Measurements from ENCODE around the gene ST6GALNAC5.

ST6GALNAC5 gene

DNA sequence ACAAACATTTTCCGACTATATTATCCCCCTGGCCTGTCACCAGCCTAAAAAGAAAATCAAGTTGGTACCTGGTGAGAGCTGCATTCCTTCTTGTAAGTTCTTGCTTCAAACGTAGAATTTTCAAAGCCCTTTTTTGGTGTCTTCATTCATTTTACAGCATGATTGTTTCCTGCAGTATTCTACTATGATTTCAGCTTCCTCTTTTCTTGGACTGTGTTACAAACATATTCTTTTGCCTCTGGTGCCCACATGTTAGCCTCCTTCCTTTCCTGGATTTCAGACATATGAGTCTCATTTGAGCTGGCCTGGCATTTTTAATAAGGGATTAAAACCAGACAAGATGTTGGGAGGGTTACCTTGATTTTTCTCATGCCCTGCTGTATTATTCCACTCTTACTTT is 209.5 kb downstream of the ST6GALNAC5 start:
- 91% methylated on average over 2 of the region's 2 CpGs for WGBS

DNA sequence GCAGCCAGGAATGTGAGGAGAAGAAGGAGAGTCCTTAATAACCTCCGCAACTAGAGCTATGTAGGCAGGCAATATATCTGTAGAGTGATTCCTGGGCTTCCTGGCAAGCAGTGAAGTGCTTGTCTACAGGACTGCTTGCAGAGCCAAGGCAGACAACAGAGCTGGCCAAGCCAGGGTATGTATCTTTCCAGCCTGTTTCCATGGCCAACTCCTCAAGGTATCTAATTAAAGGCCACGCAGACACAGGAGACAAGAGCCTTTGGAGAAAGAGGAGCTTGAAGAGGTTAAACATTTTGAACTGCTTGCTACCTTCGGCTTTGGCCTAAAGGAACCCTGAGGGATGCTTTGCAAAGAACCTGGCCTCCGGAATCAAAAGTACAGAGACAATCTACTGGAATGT is 214.6 kb downstream of the ST6GALNAC5 start:
- Histone ChIP-seq H3K27ac (ENCODE audit: low read depth, low read length) (peak overlapping the region; percentile 24; the same call in 1 of the 2 replicates), H3K4me3 (ENCODE audit: low read length) (no peak overlapping the region), H3K27me3 (ENCODE audit: insufficient read depth, low read length) (no peaks in the 10 kb centered on the region), H3K9me3 (ENCODE audit: insufficient read depth, low read depth, low read length) (no peaks in the 10 kb centered on the region), H3K36me3 (ENCODE audit: insufficient read depth, low read length) (no peaks in the 10 kb centered on the region), H3K4me1 (ENCODE audit: insufficient read depth, low read length) (peaks cover 21% of the 10 kb centered on the region), H3K9ac (ENCODE audit: low read depth, low read length) (no peak overlapping the region)
- 73% methylated on average over 4 of the region's 4 CpGs for WGBS

More for the DNA sequence above, 209.5 kb downstream of the ST6GALNAC5 start:
- peaks cover 7% of the 10 kb centered on the region; the same call in 1 of the 2 replicates for H3K4me1 ChIP-seq (ENCODE audit: insufficient read depth, low read length)
- no peak overlapping the region for H3K9ac ChIP-seq (ENCODE audit: low read depth, low read length)
- no peak overlapping the region for H3K27ac ChIP-seq (ENCODE audit: low read depth, low read length)
- no peaks in the 10 kb centered on the region for H3K9me3 ChIP-seq (ENCODE audit: insufficient read depth, low read depth, low read length)
- H3K36me3 ChIP-seq (ENCODE audit: insufficient read depth, low read length) = no peaks in the 10 kb centered on the region
- H3K27me3 ChIP-seq (ENCODE audit: insufficient read depth, low read length) = no peaks in the 10 kb centered on the region
- no peak overlapping the region for H3K4me3 ChIP-seq (ENCODE audit: low read length)

- no peaks in the 10 kb centered on the region for H3K9me3 ChIP-seq (ENCODE audit: insufficient read depth, low read depth, low read length)
Observed at GRCh38 chr1:77084457-77084856, 217.2 kb downstream of the ST6GALNAC5 start.

DNA sequence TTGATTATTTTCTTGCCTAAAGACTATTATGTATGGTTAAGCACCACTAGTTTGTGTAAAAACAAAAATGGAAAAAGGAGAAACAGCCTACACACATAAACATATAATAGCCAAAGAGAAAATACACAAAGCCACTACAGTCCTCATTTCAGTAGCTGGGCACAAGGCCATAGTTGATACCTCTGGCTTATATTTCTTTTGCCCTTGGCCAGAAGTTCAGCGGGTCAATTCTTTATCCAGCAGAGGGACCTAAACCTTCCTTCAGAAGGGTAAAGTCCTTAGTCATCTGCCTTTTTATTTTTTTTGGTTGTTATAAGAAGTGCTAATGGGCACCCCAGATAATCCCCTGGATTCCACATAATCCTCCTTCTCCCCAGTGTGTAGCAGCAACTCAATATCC is 217.8 kb downstream of the ST6GALNAC5 start:
- H3K9me3 ChIP-seq (ENCODE audit: insufficient read depth, low read depth, low read length) = no peaks in the 10 kb centered on the region
- no peak overlapping the region for H3K27ac ChIP-seq (ENCODE audit: low read depth, low read length)
- H3K9ac ChIP-seq (ENCODE audit: low read depth, low read length) = no peak overlapping the region
- H3K4me1 ChIP-seq (ENCODE audit: insufficient read depth, low read length) = peaks cover 25% of the 10 kb centered on the region
- 94% methylated on average over 1 of the region's 1 CpG for WGBS
- H3K36me3 ChIP-seq (ENCODE audit: insufficient read depth, low read length) = no peaks in the 10 kb centered on the region
- no peaks in the 10 kb centered on the region for H3K27me3 ChIP-seq (ENCODE audit: insufficient read depth, low read length)
- H3K4me3 ChIP-seq (ENCODE audit: low read length) = no peak overlapping the region

More at GRCh38 chr1:77084457-77084856, 217.2 kb downstream of the ST6GALNAC5 start:
- Histone ChIP-seq H3K4me3 (ENCODE audit: low read length) (no peak overlapping the region), H3K27ac (ENCODE audit: low read depth, low read length) (no peak overlapping the region), H3K9ac (ENCODE audit: low read depth, low read length) (no peak overlapping the region), H3K27me3 (ENCODE audit: insufficient read depth, low read length) (no peaks in the 10 kb centered on the region), H3K4me1 (ENCODE audit: insufficient read depth, low read length) (peaks cover 23% of the 10 kb centered on the region), H3K36me3 (ENCODE audit: insufficient read depth, low read length) (no peaks in the 10 kb centered on the region)
- WGBS = 87% methylated on average over 2 of the region's 2 CpGs

- H3K36me3 ChIP-seq (ENCODE audit: insufficient read depth, low read length) = no peaks in the 10 kb centered on the region
- H3K9ac ChIP-seq (ENCODE audit: low read depth, low read length) = no peak overlapping the region
- no peak overlapping the region for H3K4me3 ChIP-seq (ENCODE audit: low read length)
- H3K27me3 ChIP-seq (ENCODE audit: insufficient read depth, low read length) = no peaks in the 10 kb centered on the region
- peaks cover 6% of the 10 kb centered on the region; the same call in 1 of the 2 replicates for H3K4me1 ChIP-seq (ENCODE audit: insufficient read depth, low read length)
- 89% methylated on average over 2 of the region's 2 CpGs for WGBS
- no peaks in the 10 kb centered on the region for H3K9me3 ChIP-seq (ENCODE audit: insufficient read depth, low read depth, low read length)
- H3K27ac ChIP-seq (ENCODE audit: low read depth, low read length) = no peak overlapping the region
Observed at GRCh38 chr1:77089756-77090155, 222.5 kb downstream of the ST6GALNAC5 start.

DNA sequence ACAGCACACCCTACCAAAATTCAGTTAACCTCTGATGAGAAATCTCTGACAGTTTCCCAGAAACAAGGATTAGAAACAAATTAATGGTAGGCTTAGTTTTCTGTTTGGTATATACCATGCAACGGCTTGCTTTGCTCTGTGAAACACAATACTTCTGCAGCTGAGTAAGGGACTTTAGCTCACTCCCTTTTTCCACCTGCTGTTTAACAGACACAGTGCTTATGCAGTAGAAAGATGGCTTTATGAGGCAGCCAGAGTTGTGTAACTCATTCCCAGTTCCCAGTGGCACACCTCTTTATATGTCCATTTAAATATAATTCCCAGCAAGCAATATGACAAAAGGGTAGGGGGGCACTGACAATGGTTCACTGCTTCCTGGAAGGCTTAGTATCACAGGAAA is 228.0 kb downstream of the ST6GALNAC5 start:
- WGBS = 90% methylated on average over 1 of the region's 1 CpG
- Histone ChIP-seq H3K9ac (ENCODE audit: low read depth, low read length) (no peak overlapping the region), H3K4me1 (ENCODE audit: insufficient read depth, low read length) (no peaks in the 10 kb centered on the region), H3K9me3 (ENCODE audit: insufficient read depth, low read depth, low read length) (no peaks in the 10 kb centered on the region), H3K27ac (ENCODE audit: low read depth, low read length) (no peak overlapping the region), H3K4me3 (ENCODE audit: low read length) (no peak overlapping the region), H3K36me3 (ENCODE audit: insufficient read depth, low read length) (no peaks in the 10 kb centered on the region), H3K27me3 (ENCODE audit: insufficient read depth, low read length) (no peaks in the 10 kb centered on the region)

DNA sequence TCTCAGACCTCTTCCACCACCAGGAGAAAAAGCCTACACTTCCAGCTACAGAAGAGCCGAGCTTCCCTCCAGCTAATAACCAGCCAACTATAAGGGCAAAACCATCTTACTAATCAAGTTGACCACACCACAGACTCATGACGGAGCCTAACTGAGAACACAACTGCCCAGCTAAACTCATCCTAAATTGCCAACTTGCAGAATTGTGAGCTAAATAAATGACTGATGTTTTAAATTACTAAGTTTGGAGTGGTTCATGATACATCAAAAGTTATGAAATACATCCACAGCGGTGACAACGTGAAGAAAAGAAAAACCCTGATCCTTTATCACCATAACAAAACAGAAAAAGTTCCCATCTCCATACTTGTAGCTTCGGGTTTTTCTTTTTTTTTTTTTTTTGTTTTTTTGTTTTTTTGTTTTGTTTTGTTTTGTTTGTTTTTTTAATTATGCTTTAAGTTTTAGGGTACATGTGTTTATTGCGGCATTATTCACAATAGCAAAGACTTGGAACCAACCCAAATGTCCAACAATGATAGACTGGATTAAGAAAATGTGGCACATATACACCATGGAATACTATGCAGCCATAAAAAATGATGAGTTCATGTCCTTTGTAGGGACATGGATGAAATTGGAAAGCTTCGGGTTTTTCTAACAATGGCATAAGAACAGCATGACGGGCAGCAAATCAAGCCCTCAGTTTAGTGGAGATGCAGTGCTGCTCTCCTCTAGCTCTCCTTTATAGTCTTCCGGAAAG is 229.4 kb downstream of the ST6GALNAC5 start:
- H3K4me3 ChIP-seq (ENCODE audit: low read length) = no peak overlapping the region
- no peak overlapping the region for H3K27ac ChIP-seq (ENCODE audit: low read depth, low read length)
- no peak overlapping the region for H3K9ac ChIP-seq (ENCODE audit: low read depth, low read length)
- H3K4me1 ChIP-seq (ENCODE audit: insufficient read depth, low read length) = no peaks in the 10 kb centered on the region
- H3K27me3 ChIP-seq (ENCODE audit: insufficient read depth, low read length) = no peaks in the 10 kb centered on the region
- 98% methylated on average over 7 of the region's 9 CpGs for WGBS
- no peaks in the 10 kb centered on the region for H3K36me3 ChIP-seq (ENCODE audit: insufficient read depth, low read length)
- no peaks in the 10 kb centered on the region for H3K9me3 ChIP-seq (ENCODE audit: insufficient read depth, low read depth, low read length)

DNA sequence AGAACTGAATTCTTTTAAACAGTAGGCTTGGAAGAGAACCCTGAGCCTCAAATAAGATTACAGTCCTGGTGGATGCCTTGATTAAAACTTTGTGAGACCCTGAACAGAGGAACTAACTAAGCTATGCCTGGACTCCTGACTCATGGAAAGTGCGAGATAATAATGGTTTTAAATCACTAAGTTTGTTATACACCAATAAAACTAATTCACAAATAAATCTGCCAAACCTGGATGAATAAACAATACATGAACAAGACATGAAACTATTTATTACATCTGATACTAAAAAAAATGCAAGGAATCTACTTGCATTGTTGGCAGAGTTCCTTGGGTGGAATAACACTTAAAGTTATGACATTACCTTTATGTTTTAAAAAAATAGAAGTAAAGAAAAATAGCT is 233.6 kb downstream of the ST6GALNAC5 start:
- WGBS = 100% methylated on average over 1 of the region's 1 CpG
- Histone ChIP-seq H3K4me3 (ENCODE audit: low read length) (no peak overlapping the region), H3K9ac (ENCODE audit: low read depth, low read length) (no peak overlapping the region), H3K4me1 (ENCODE audit: insufficient read depth, low read length) (no peaks in the 10 kb centered on the region), H3K27me3 (ENCODE audit: insufficient read depth, low read length) (no peaks in the 10 kb centered on the region), H3K36me3 (ENCODE audit: insufficient read depth, low read length) (no peaks in the 10 kb centered on the region), H3K27ac (ENCODE audit: low read depth, low read length) (no peak overlapping the region), H3K9me3 (ENCODE audit: insufficient read depth, low read depth, low read length) (no peaks in the 10 kb centered on the region)

GRCh38 chr1:77103486-77103885 is 236.2 kb downstream of the ST6GALNAC5 start:
- H3K27ac ChIP-seq (ENCODE audit: low read depth, low read length) = no peak overlapping the region
- WGBS = 96% methylated on average over 4 of the region's 4 CpGs

DNA sequence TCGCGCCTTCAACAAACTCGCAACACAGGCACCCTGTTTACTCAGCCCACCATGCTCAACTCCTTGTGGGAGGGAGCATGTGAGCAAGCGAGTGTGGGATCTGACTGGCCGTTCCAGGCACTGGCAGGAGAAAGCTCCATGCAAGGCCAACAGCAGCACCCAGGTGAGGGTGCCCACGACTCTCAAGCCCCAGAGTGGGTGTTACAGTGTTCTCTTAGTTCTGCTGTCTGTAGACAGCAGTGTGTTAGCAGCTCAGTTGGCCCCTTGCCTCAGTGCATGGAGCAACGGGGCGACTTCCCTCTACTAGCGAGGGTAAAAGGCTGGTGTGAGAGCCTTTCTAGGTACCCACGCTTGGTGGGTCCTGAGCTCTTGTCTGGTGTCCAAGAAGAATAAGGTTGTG is 237.4 kb downstream of the ST6GALNAC5 start:
- 96% methylated on average over 10 of the region's 10 CpGs for WGBS
- H3K27me3 ChIP-seq (ENCODE audit: insufficient read depth, low read length) = no peaks in the 10 kb centered on the region

More at GRCh38 chr1:77103486-77103885, 236.2 kb downstream of the ST6GALNAC5 start:
- Histone ChIP-seq H3K27me3 (ENCODE audit: insufficient read depth, low read length) (no peaks in the 10 kb centered on the region), H3K4me1 (ENCODE audit: insufficient read depth, low read length) (no peaks in the 10 kb centered on the region), H3K36me3 (ENCODE audit: insufficient read depth, low read length) (no peaks in the 10 kb centered on the region), H3K9ac (ENCODE audit: low read depth, low read length) (no peak overlapping the region), H3K4me3 (ENCODE audit: low read length) (no peak overlapping the region), H3K9me3 (ENCODE audit: insufficient read depth, low read depth, low read length) (no peaks in the 10 kb centered on the region)

More for the DNA sequence above, 237.4 kb downstream of the ST6GALNAC5 start:
- Histone ChIP-seq H3K36me3 (ENCODE audit: insufficient read depth, low read length) (no peaks in the 10 kb centered on the region), H3K4me1 (ENCODE audit: insufficient read depth, low read length) (no peaks in the 10 kb centered on the region), H3K9me3 (ENCODE audit: insufficient read depth, low read depth, low read length) (no peaks in the 10 kb centered on the region), H3K4me3 (ENCODE audit: low read length) (no peak overlapping the region), H3K9ac (ENCODE audit: low read depth, low read length) (no peak overlapping the region), H3K27ac (ENCODE audit: low read depth, low read length) (no peak overlapping the region)

Data from HUES64 (cell line).